Bone marrow (tissue), 2 donors: ENCODE results near the gene SKIDA1.

Experiments used
- DNase-seq, 2 donors: peaks; one replicate each; lab custom pipeline; 2025; lab: John Stamatoyannopoulos, UW

SKIDA1 gene

DNA sequence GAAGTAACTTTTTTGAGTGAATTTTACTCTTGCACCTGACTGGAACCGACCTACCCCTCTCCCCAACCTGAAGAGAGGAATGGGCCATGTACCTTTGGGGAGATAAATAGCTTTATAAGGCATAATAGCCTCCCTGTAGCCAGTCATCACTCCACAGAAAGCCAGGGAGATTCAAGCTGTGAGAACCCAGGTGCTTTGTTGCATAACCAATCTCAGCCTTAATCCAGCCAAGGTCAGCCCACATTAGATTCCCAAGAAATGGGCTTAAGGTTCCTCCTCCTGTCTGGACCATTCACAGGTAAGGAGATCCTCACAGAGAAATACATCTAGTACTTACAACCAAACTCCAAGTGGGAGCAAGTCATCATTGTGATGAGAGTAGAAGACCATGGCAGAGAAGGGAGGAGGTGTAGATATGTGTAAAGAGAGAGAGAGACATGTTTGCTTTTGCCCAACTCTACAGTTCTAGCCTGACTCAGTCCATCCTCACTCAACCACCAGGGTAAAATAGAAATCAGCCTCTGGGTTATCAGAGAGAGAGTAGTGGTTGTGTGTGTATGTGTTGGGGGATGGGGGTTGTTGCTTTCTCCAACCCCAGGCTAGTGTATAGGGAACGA, 23.6 kb downstream of the SKIDA1 start:
- no peak for DNase-seq

DNA sequence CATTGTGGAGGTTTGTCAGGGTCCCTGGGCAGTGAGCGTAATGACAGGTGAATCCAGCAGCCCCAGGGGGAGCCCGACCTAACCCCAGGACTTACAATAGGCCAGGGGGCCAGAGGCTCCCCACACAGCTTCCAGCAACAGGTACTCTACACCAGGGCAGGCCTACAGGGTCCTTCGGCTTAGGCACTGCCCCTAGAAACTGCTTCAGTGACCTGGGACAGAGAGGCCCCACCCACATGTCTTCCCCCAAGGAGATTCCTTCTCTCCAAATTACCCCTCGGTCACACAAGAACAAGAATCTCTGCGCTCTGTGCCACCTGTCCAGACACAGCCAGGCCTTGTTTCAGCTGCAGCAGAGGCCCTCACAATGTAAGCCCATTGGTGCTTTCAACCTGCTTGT, 24.4 kb downstream of the SKIDA1 start:
- no peak for DNase-seq

DNA sequence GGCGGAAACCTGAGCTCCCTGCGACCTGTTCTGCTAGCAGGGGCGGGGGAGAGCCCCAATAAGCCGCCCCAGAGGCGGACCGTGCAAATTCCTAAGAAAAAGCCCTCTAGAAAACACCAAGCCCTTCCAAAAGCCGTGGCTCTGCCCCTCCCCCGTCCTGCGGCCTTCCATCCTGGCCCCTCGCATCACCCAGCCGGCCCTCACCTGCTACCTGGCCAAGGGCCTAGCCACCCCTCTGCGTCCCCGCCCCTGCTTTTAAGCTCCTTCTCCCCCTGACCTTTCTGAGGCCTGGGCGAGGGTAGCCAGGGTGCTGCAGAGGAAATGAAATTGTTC, 24.9 kb downstream of the SKIDA1 start:
- no peak for DNase-seq

DNA sequence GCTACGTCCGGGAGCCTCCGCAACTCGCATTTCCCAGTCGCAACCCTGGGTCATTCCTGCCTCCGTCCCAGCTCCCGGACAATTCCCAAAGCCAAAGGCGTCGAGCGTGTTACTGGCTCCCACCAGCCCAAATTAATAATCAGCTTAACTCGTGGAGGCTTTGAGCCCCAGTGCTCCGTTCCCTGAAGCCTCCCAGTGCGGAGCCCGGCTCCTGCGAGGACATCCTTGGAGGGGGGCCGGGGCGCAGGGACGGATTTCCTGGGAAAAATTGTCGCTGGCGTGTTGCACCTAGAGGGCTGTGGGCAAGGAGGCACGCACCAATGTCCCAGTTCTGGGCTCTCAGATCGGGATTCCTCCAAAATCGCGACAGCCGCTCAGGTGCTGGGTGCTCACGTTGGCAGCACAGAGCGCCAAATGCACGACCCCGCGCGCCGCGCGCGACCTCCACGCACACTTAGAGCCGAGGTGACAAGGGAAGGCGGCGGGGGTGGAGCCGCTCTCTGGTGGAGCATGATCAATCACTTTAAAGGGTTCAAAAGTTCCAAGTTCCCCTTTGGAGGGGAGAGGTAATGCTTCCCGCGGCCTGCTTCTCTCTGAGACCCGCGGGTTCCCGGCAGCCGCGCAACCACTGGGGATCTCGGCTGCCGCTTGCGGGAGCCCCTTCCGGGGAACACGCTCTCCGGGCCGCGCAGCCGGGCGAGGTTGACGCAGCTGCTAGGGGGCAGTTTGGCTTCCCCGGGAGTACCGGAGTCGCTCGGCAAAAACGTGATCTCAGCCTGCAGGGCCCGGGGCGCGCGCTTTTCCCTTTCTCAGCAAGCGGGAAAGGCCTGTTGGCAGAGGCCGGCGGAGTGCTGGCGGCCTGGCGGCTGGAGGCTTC, 25.5 kb downstream of the SKIDA1 start:
- no peak for DNase-seq

DNA sequence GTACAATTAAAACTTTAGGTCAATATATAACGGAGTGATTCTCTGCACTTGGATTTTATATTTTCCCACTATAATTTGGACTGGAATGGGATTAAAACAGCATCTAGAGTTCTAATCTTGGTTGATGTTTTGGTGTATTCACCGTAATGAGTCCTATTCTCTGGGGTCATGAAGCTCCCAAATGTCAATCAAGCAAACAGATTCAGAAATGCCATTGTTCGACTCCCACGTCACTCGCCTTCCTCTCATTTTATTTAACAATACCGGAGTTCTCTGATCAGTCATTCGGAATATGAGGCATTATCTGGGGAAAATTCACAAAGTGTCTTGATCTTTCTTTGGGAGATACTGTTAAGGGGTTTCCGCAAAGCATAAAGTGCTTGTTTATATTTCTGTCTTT, 26.5 kb downstream of the SKIDA1 start:
- DNase-seq: no peak

DNA sequence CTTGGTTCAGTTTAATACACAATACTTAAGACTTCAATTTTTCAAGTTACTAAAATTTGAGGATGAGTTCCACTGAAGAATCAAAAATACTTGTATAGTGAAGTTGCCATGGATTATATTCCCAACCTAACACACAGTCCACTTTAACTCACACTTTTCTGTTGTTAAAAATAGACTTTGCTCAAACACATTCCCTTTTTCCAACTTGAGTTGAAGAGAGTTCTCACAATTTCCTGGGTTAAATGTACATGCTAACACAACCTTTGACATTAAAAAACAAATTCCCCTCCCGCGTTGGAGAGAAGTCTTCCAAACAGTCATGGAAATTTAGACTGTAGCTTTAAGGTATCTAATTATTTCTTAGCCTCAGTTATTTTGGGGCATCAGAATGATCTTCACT, 27.1 kb downstream of the SKIDA1 start:
- no peak for DNase-seq

DNA sequence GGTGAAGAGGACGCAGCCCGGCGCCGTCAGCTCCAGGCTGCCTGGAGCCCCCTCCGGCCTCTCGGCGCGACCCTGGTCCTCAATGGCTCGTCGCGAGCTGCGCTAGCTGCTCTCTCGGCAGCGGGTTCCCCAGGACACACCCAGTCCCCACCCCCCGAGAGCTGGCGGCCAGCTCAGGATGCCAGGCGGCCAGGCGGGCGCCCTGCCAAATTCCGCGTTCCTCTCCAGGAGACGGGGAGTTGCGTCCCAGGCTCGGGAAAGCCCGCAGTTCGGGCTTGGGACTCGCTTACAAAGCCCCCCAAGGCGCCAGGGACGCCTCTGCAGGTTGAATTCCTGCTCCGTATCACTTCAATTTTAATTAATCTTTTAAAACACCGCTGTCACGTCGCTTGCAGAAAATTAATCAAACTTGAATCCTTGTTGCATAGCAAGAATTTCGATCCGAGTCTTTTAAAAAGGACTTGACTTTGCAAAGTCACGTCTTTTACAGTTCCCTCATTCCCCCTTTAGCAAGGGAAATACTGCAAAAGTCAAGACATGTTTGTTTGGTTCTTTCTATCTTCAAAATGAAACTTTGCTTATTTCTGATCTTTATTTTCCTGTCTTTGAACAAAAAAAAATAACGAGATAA, 28.2 kb downstream of the SKIDA1 start:
- DNase-seq: peak in 1 of 2 donors; percentile 39

DNA sequence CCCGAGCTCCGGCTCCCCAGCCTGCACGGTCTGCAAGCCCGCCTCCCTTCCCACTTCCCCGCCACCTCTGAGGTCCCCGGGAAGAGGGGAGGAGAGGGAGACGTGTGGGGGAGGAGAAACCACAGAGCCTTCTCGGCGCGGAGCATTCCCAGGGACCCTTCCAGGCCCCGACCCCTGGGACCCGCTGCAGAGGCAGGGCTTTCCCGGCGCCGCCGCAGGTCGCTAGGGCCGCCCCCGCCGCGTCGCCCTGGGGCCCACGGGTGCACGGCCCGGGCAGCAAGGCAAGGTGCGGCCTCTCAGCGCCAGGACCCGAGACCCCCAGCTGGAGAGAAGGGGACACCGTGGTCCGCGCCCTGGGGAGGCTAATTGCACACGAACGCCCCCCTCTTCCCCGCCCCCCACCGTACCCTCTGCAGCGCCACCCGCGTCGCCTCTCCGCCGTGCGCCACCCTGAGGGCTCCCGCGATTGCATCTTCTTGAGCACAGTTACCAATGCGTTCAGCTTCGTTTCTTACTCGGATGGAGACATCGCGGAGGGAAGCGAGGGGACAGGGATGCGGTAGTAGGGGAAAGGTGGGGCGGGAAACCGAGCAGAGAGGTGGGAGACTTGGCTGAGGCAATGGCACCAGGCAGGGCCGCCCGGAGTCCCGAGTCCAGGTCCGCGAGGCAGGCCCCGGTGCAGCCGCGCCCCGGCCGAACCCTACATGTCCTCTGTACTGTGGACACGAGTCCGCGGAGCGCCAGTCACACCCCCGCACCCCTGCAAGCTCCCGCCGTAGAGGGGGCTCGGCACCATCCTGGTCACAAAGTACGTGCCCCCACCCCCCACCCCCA, 28.9 kb downstream of the SKIDA1 start:
- DNase-seq: peak in 1 of 2 donors; percentile 63

DNA sequence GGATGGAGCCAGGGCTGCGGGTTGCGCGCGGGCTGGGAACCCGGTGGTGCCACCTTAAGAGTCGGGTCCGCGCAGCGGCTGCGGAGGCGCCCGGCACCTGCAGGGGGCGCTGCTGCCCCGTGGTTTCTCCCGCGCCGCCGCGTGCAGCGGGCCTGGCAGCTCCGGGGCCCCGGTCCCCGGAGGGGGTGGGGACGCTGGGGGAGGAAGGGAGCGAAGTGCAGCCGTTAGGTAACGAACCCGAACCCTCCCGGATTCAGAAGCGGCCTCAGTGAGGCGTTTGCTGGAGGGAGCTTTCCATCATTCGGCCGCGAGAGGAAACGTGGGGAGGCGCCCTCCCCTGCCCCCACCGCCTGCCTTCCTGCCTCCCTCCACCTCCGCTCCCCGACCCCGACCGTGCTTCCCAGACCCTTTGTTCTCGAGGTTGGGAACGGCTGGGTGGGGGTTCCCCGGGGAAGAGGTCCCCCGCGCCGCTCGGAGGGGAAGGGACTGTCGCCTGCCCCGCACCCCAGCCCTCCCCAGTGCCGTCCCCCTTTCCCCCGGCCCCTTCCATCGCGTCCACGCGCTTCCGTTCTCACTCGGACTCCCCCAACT, 29.6 kb downstream of the SKIDA1 start:
- peak; percentile 30 to 75 for DNase-seq

DNA sequence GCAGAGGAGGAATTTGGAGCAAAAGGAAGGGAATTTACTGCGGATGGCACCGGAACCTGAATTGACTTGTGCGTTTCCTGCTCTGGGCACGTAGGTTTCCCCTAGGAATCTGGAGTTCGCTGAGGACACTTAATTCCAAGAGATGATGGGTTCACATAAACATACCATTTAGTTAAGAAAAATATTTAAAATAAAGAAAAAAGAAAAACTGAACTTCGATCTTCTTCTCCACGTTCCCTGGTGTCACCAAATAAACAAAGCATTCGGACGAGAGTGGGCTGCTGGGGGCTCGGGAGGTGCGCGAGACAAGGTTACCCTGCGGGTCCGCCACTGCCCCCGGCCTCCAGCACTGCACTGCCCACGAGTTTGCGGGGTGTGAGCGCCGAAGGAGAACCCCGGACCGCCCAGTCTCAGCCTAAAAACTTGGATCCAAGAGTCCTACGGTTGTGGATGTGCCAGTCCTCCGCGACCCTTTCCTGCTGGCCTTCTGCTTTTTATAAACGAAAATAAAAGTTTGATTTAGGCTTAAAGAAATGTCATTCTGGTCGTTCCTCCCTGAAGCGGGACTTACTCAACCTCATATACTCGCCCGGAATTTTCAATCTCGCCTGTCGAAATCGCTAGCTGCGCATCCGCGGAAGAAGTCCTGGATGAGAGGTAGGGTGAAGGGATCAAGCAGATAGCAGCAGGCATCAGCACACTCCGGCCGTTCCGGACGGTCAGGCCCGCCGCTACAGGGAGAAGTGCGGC, 30.3 kb downstream of the SKIDA1 start:
- no peak for DNase-seq

DNA sequence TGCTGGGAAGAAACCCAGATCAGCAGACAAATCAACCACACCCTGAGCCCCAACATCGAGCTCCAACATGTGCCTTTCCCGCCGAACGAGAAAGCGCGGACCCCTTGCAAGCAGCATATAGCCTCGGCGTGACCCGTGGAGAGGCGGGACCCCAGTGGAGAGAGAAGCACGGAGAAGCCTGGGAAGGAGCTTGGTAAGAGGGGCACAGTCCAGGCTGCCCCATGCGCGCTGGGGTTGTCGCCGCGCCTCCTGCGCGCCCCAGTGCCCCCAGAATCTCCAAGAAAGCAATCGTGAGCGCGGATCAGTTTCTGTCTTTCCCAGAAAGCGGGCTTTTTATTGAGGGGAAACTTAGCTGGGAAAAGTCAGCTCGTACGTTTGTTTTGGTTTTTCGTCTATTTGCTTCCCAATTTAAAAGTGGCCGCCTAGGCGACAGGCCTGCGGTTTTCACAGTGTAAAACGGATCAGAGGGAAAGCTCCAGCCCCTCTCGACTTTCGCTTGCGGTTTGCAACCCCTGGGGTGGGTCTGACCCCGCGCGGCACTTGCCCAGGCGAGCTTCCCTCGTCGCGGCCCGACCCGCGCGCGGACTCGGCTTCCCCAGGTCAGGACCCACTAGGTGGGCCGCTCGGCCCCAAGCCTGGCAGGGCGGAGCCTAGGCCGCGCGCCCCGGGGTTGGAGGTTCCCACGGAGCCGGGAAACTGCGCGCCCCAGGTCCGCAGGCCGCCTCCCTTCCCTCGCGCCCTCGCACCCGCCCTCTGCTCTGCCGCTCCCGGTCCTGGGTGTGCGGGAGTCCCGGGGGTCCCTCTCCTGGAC, 31.1 kb downstream of the SKIDA1 start:
- DNase-seq: no peak

DNA sequence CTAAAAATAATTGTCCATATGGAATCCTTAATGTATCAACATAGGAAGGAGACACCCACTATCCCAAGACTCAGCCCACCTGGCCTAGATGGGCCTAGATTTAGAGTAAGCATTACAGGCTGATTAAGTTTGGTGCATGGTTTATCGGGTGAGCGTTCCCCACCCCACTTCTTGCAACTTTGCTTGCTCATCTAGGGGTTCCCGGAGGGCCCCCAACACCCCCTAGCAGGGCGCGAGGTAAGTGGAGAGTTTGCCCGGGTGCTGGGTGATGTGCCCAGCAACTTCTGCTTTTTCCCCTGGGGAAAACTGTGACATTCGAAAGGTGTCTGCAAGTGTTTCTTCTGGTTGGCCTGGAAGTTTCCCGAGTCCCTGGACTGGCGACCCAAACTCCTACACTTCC, 31.7 kb downstream of the SKIDA1 start:
- DNase-seq: no peak

DNA sequence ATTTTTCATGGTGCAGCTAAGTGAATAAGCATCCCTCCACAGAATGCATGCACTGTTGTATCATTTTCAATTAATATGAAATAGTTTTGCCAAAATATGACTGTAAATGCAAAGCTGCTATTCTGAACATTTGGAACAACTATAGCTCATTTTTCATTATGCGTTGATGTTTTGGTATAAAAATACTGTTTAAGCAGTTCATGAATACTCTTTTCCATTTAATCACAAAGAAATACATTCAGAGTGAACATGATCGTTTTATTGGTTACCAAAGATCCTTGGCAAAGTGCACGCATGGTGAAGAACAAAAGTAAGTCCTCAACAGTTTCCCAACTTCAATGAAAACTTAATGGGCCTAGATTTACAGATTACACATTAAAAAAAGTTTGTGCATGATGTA, 33.1 kb downstream of the SKIDA1 start:
- DNase-seq: no peak

DNA sequence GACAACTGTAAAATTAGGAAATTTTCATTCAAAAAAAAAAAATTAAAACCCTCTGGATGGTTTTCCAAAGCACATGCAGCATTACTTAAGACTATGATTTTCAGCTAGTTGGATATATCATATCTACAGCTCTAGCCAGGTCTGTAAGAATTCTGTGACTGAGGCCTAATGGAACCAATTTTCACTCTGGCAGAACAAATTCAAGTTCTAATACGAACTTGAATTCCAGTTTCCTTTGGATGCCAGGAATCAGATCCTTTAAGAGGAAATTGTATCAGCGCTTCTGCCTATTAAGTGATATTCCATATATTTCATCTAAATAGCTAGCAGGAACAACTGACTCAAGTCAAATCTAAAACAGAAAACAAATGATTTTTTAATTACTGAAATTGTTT, 34.8 kb downstream of the SKIDA1 start:
- no peak for DNase-seq

DNA sequence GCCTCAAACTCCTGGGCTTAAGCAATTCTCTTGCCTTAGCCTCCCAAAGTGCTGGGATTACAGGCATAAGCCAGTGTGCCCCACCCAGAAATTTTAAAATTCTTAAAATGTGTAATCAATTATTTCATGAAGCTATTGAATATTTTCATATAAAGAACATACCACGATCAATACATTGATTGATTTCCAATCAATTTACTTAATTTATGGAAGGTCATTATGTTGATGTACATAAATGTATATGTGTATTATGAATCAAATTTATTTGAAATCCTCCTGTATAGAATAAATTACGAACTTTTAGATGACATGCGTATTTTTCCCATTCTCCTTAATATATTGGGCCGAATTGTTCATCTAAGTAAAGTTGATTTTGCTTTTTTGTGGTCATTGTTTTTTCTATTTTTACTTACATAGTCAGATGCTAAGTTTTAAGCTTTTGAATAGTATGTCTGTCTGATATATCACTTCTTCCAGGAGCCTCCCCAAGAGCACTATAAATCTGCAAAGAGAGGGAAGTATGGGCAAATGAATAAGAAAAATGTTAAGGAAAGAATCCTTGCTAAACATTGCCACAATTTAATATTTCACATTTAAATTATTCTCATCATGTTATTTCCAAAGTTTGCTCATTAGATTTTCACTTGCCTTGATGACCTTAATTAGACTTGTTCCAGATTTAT, 35.3 kb downstream of the SKIDA1 start:
- DNase-seq: no peak

DNA sequence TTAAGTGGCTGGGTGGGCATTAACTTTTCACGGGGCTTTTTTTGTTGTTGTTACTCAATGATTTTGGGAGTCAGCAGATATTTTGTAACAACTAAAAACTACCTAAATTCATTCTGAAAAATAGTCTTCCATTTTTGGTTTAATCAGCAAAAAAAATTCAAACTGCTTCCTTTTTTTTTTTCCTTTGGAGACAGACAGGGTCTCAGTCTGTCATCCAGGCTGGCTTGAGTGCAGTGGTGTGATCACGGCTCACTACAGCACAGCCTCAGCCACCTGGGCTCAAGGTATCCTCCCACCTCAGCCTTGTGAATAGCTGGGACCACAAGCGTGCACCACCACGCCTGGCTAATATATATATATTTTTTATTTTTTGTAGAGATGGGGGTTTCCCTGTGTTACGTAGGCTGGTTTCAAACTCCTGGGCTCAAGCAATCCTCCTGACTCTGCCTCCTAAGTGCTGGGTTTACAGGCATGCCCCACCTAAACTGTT, 36.5 kb downstream of the SKIDA1 start:
- no peak for DNase-seq

DNA sequence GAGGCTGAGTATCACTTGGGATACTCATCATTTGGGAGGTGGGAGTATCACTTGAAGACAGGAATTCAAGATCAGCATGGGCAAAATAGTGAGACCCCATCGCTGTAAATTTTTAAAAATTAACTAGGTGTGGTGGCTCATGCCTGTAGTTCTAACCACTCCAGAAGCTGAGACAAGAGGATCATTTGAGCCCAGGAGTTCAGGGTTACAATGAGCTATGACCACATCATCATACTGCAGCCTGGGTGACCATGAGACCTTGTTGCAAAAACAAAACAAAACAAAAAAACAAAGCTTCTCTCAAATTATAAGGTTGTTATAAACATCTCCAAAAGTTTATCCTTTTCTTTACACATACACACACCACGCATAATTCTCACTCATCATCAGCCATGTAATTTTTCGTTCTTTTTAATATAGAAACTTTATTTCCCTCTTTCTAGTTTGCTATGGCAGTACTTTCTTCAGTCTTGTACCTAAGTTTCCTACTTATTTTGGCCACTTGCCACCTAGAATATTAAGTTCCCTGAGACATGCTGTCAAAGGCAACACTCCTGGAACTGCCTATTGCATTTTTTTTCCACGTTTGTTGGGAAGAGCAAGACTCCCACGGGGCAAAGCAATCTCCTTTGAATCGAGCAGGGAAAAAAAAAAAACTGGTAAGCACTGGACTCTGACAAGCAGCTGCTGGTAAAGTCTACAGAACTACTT, 37.1 kb downstream of the SKIDA1 start:
- DNase-seq: no peak

DNA sequence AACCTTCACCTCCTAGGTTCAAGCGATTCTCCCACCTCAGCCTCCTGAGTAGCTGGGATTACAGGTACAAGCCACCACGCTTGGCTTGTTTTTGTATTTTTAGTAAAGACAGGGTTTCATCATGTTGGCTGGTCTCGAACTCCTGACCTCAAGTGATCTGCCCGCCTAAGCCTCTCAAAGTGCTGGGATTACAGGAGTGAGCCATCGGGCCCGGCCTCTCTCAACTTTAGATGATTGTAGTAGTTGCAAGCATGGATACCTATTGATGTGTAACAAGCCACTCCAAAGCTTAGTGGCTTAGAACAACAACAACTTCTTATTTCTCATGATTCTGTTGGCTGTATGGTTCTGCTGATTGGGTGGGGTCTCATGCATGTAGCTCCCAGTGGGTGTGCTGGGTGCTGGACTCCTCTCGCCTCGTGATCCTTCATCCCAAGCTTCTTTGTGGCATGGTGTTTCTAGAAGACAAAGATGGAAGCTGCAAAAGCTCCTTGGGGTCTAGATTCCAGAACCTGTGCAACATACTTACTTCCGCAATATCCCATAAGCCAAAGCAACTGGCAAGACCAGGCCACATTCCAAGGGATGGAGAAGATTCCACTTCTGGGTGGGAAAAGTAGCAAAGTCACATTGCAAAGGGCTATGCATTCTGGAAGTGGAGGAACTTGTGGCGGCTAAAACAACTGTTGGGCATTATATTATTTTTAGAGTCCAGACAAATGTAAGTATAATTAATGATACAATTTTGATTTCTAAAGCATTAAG, 37.9 kb downstream of the SKIDA1 start:
- DNase-seq: no peak
